HG03108 (cell line): ENCODE measurements around the gene URAD.
"Not testable (repeated sequence)": the region's sequence is repeated elsewhere in the genome, so short reads cannot be mapped to it uniquely, and the experiment has no call there.

ENCODE experiments used
- ATAC-seq: cut with Tn5 transposase; IDR thresholded peaks from one replicate; pipeline ENCODE4 v1.9.1; 2021; ENCODE audit warnings: moderate library complexity; ENCODE audit not compliant: unreplicated experiment

URAD gene

GRCh38 chr13:27971776-27972477 lies 16.6 kb downstream of the URAD start:
- no peak for ATAC-seq

- no peak for ATAC-seq
Measured at GRCh38 chr13:27971236-27971645, 17.3 kb downstream of the URAD start.

GRCh38 chr13:27970382-27971235 lies 17.9 kb downstream of the URAD start:
- no peak for ATAC-seq

GRCh38 chr13:27969866-27970229 lies 18.6 kb downstream of the URAD start:
- no peak for ATAC-seq

- ATAC-seq, result no peak
Measured at GRCh38 chr13:27969082-27969865, 19.2 kb downstream of the URAD start, which contains the start of gene CDX2. TSS of gene CDX2 (minus strand) at chr13:27969315. CDS start at chr13:27969006, 309 bp downstream.

- ATAC-seq, result no peak
Measured at GRCh38 chr13:27968316-27969081, 20.0 kb downstream of the URAD start.

GRCh38 chr13:27967736-27968315 lies 20.7 kb downstream of the URAD start:
- no peak for ATAC-seq

- ATAC-seq, result no peak
Measured at GRCh38 chr13:27967203-27967735, 21.2 kb downstream of the URAD start.

- ATAC-seq, result no peak
Measured at GRCh38 chr13:27966641-27967202, 21.8 kb downstream of the URAD start.

GRCh38 chr13:27965740-27966640 lies 22.5 kb downstream of the URAD start:
- no peak for ATAC-seq

GRCh38 chr13:27965343-27965739 lies 23.2 kb downstream of the URAD start:
- ATAC-seq, result no peak

GRCh38 chr13:27964741-27965323 lies 23.7 kb downstream of the URAD start:
- no peak for ATAC-seq

GRCh38 chr13:27964206-27964605 lies 24.3 kb downstream of the URAD start:
- ATAC-seq, result not testable (repeated sequence)

GRCh38 chr13:27963491-27963890 lies 25.0 kb downstream of the URAD start:
- ATAC-seq, result no peak

GRCh38 chr13:27962982-27963381 lies 25.5 kb downstream of the URAD start:
- ATAC-seq, result no peak

- ATAC-seq, result no peak
Measured at GRCh38 chr13:27962128-27962841, 26.2 kb downstream of the URAD start.

GRCh38 chr13:27961227-27962085 lies 27.0 kb downstream of the URAD start:
- no peak for ATAC-seq
